ENCODE measurements around the gene ZNF106. TPM values are rescaled to one million over a fixed set of nuclear protein-coding genes. Genes with fewer than 3 reads are reported as not detected.

ZNF106 gene
- total RNA-seq, 1 experiment from 2014 or later, result 28.5 TPM

GRCh38 chr15:42427429-42428223 is 63.3 kb downstream of the ZNF106 start:
- Histone ChIP-seq H3K79me2 (ENCODE audit: insufficient read depth, low read length) (no peaks in the 10 kb centered on the region), H2AFZ (ENCODE audit: low read depth, low read length, poor library complexity, severe bottlenecking) (no peak overlapping the region), H3K27me3 (ENCODE audit: insufficient read depth, low read length) (no peaks in the 10 kb centered on the region), H4K20me1 (ENCODE audit: insufficient read depth) (no peaks in the 10 kb centered on the region), H3K9ac (ENCODE audit: low read length) (no peak overlapping the region), H3K4me1 (ENCODE audit: control insufficient read depth in 1 of 2, insufficient read depth in 2 of 2, low read length in 2 of 2) (no peaks in the 10 kb centered on the region), H3K27ac (ENCODE audit: low read depth, low read length) (no peak overlapping the region), H3K4me2 (ENCODE audit: low read length) (no peak overlapping the region), H3K36me3 (ENCODE audit: control insufficient read depth in 1 of 2, insufficient read depth in 2 of 2, low read length in 2 of 2) (peaks cover 19 to 25% of the 10 kb centered on the region in 2 experiments; a peak in 3 of 4 replicates), H3K9me2 (ENCODE audit: insufficient read depth) (no peaks in the 10 kb centered on the region), H3K9me3 (ENCODE audit: control insufficient read depth in 1 of 2, insufficient read depth in 1 of 2, low read depth in 1 of 2, low read length in 2 of 2) (no peaks in the 10 kb centered on the region), H3K4me3 (replicated peaks in 1 of 2; ENCODE audit: low read depth in 1 of 2, low read length in 2 of 2) (no peak overlapping the region)
- DNase-seq (ENCODE audit: low read depth, low spot score), result no peak
- BruUV-seq (replicated peaks), result no TSS peak
- CTCF ChIA-PET, result no interaction called here
- POLR2A ChIA-PET, result no interaction called here
- RAD21 ChIA-PET (ENCODE audit: low non-redundant PET in 1 of 2, low total read pairs in 2 of 2, uncharacterized antibody in 2 of 2, unreplicated experiment in 2 of 2), result no interaction called here
- TF ChIP-seq ZNF274 (IDR thresholded peaks at IDR 0.05; ENCODE audit: low read depth, low read length) (no peak), POLR2A (IDR thresholded peaks at IDR 0.05; ENCODE audit: borderline replicate concordance, extremely low read depth, insufficient read depth, insufficient read length) (no peak), YY1 (IDR thresholded peaks at IDR 0.05; ENCODE audit: extremely low read depth, insufficient replicate concordance, low read depth, low read length) (no peak), CTCF (IDR thresholded peaks at IDR 0.05 in 2 of 3, conservative IDR thresholded peaks at IDR 0.05 in 1 of 3; ENCODE audit: borderline replicate concordance in 1 of 3, insufficient read depth in 1 of 3, low read depth in 2 of 3, low read length in 2 of 3) (no peak)
- ATAC-seq, result no peak
- intact Hi-C loops (cut with micrococcal nuclease), result no loop called here

DNA sequence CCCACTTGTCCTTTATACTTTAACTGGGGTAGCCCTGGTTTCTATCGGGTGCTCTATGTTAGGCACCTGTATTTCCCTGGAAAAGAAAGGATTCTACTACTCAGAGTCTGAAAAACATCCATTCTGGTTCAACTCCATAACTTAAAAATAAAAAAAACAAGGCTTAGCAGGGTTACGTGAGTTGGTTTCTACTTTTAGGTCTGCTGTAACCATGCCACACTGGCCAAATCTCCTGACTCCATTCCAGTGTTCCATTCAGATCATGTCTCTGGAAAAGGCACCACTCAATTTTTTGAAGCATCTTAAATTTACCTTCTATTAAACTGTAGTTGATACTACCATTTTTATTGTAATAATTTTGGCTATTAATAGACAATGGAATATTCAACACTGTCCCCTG is 69.6 kb downstream of the ZNF106 start:
- H3K79me2 ChIP-seq (ENCODE audit: insufficient read depth, low read length), result no peaks in the 10 kb centered on the region
- no peak overlapping the region for H3K27ac ChIP-seq (ENCODE audit: low read depth, low read length)
- peaks cover 16 to 35% of the 10 kb centered on the region in 2 experiments for H3K36me3 ChIP-seq (ENCODE audit: control insufficient read depth in 1 of 2, insufficient read depth in 2 of 2, low read length in 2 of 2)
- no peak overlapping the region for H2AFZ ChIP-seq (ENCODE audit: low read depth, low read length, poor library complexity, severe bottlenecking)
- H3K4me3 ChIP-seq (replicated peaks in 1 of 2; ENCODE audit: low read depth in 1 of 2, low read length in 2 of 2), result no peak overlapping the region
- no peaks in the 10 kb centered on the region for H4K20me1 ChIP-seq (ENCODE audit: insufficient read depth)
- CTCF ChIA-PET, result no interaction called here
- no peak overlapping the region for H3K9ac ChIP-seq (ENCODE audit: low read length)
- BruUV-seq (replicated peaks), result no TSS peak
- H3K9me2 ChIP-seq (ENCODE audit: insufficient read depth), result no peaks in the 10 kb centered on the region
- H3K4me2 ChIP-seq (ENCODE audit: low read length), result no peak overlapping the region
- TF ChIP-seq JUND (IDR thresholded peaks at IDR 0.05), result no peak
- TF ChIP-seq CTCF (IDR thresholded peaks at IDR 0.05 in 2 of 3, conservative IDR thresholded peaks at IDR 0.05 in 1 of 3; ENCODE audit: borderline replicate concordance in 1 of 3, insufficient read depth in 1 of 3, low read depth in 2 of 3, low read length in 2 of 3), result no peak
- TF ChIP-seq POLR2AphosphoS5 (IDR thresholded peaks at IDR 0.05; ENCODE audit: low read depth, low read length), result no peak
- TF ChIP-seq ZNF274 (IDR thresholded peaks at IDR 0.05; ENCODE audit: low read depth, low read length), result no peak
- no peak for TF ChIP-seq CEBPB (IDR thresholded peaks at IDR 0.05; ENCODE audit: low read depth)
- no peak for TF ChIP-seq RAD21 (IDR thresholded peaks at IDR 0.05; ENCODE audit: low read depth)
- RAD21 ChIA-PET (ENCODE audit: low non-redundant PET in 1 of 2, low total read pairs in 2 of 2, uncharacterized antibody in 2 of 2, unreplicated experiment in 2 of 2), result no interaction called here
- no peak for ATAC-seq
- POLR2A ChIA-PET, result no interaction called here
- H3K27me3 ChIP-seq (ENCODE audit: insufficient read depth, low read length), result no peaks in the 10 kb centered on the region
- DNase-seq (ENCODE audit: low read depth, low spot score), result no peak
- intact Hi-C loops (cut with micrococcal nuclease), result no loop called here
- no peaks in the 10 kb centered on the region for H3K9me3 ChIP-seq (ENCODE audit: control insufficient read depth in 1 of 2, insufficient read depth in 1 of 2, low read depth in 1 of 2, low read length in 2 of 2)
- no peaks in the 10 kb centered on the region for H3K4me1 ChIP-seq (ENCODE audit: control insufficient read depth in 1 of 2, insufficient read depth in 2 of 2, low read length in 2 of 2)
